Kidney (tissue), 14 donors: ENCODE measurements around the gene ZCWPW1. TPM values are rescaled to one million over a fixed set of nuclear protein-coding genes. Genes with fewer than 3 reads are reported as not detected.

Experiments
- DNase-seq, 5 donors: peaks; one replicate each; pipeline ENCODE4 v3.0.0-alpha.2; 2013 to 2020
- FAIRE-seq: peaks from 2 replicates; lab custom pipeline; 2012; peaks lifted over from hg19 to GRCh38; lab: Jason Lieb, UNC
- H3K27ac ChIP-seq, 2 donors: one replicate each; pipeline ENCODE4 v1.7.0; 2013; ENCODE audit warnings: low read depth in 2 of 2, low read length in 2 of 2, inconsistent platforms in 1 of 2
- H3K27me3 ChIP-seq: one replicate; pipeline ENCODE4 v1.7.1; 2013; ENCODE audit warnings: low read length, inconsistent platforms; ENCODE audit not compliant: control insufficient read depth, insufficient read depth
- H3K36me3 ChIP-seq, 3 donors: one replicate each; pipeline versions ENCODE4 v1.7.0 to v1.7.1; 2013; ENCODE audit warnings: low read length in 3 of 3, control low read depth in 1 of 3, inconsistent platforms in 1 of 3; ENCODE audit not compliant: insufficient read depth in 3 of 3, control insufficient read depth in 2 of 3
- H3K4me1 ChIP-seq, 3 donors: one replicate each; pipeline versions ENCODE4 v1.7.0 to v1.7.1; 2013; ENCODE audit warnings: low read length in 3 of 3, inconsistent platforms in 1 of 3, low read depth in 1 of 3; ENCODE audit not compliant: control insufficient read depth in 2 of 3, insufficient read depth in 2 of 3
- H3K4me3 ChIP-seq, 3 donors: one replicate each; pipeline versions ENCODE4 v1.7.0 to v1.8.1; 2013; ENCODE audit warnings: low read length in 3 of 3, control low read depth in 1 of 3, inconsistent platforms in 1 of 3
- H3K9ac ChIP-seq, 3 donors: one replicate each; pipeline versions ENCODE4 v1.7.0 to v1.7.1; 2013; ENCODE audit warnings: low read length in 3 of 3, control low read depth in 1 of 3, inconsistent platforms in 1 of 3
- H3K9me3 ChIP-seq, 3 donors: one replicate each; pipeline versions ENCODE4 v1.7.0 to v1.7.1; 2013; ENCODE audit warnings: low read length in 3 of 3, control low read depth in 1 of 3, inconsistent platforms in 1 of 3; ENCODE audit not compliant: control insufficient read depth in 2 of 3, insufficient read depth in 1 of 3
- intact Hi-C: fragments of 100-400 bp; cut with DNase I; formaldehyde crosslinking; loops from one replicate; pipeline ENCODE4 v1.11.1; 2022
- polyA plus RNA-seq: library from polyadenylated mRNA; stranded (reverse); fragments of 350-450 nt; fragmentation: Illumina TruSeq; extraction: RNeasy Lipid Tissue Mini Kit (QIAGEN cat#74804); gene quantifications from one replicate; pipeline ENCODE4 v1.2.3, GENCODE V29; 2014; ENCODE audit warnings: low read depth, low replicate concordance; ENCODE audit not compliant: insufficient read depth
- total RNA-seq: library from RNA; stranded (reverse); fragmentation: NEBNext Ultra II Directional; extraction: Animal tissue kit (Norgen Biotek cat#: 25700); gene quantifications from one replicate; pipeline ENCODE4 v1.2.1, GENCODE V29; 2021
- TF ChIP-seq, protein P1 (sequence below): IDR thresholded peaks from 3 replicates; pipeline ENCODE4 v1.5.1; 2012; ENCODE audit warnings: mild to moderate bottlenecking, moderate library complexity, borderline replicate concordance; ENCODE audit not compliant: insufficient read depth; ENCODE audit errors: extremely low read depth
- donor health status: control.
- donor health status: control.
- donor health status: control.
- donor health status: control.
- donor health status: control.
- donor health status: DM: yes; HTN: yes; CAD: no.
- donor health status: Normal renal cell carcinoma (clear cell type).

ZCWPW1 gene
- total and polyA plus RNA-seq, 2 donors from 2014 or later: 3.0 to 7.9 TPM

DNA sequence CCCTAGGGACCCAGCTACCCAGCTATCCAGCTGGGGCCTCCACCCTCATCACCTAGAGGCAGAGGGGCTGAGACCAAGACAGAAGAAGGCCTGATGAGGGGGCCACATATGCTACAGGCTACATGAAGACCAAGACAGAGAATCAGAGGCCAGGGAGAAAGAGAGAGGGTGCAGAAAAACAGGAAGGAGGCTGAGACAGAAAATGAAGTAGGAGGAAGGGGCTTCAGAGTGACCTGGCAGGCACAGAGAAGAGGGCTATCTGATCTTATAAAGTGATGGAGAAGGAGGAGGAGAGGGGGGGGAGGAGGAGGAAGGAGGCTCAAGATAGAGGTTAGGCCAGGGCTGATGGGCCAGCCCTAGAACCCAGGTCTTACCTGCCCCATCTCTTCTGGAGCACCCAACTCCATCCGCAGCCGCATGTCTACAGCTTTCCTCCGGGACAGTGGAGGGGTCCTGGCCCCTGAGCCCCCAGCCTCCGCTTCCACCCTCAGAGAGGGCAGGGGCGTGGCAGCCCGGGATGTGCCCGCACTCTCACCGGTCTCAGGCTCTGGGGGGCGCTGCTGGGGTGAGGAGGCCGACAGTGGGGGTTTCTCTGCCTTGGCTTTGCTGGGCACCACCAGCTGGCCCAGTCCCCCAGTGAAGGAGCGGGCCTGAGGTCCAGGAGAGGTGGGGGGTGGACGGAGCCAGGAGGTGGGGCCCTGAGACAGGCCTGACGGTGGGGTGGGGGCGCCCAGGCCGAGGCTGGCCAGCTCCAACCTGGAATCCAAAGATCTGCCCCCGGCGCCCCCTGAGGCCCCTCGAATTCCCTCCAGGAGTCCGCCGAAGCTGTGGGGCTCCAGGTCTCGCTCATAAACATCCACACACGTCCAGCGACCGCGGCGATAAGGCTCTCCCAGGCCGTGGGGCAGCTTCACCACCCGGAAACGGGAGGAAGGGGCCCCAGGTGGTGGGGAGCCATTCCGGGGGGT, 48.7 kb upstream of the ZCWPW1 start:
- intact Hi-C loops: no loop called here
- no peaks in the 10 kb centered on the region for H3K27me3 ChIP-seq
- DNase-seq (peak in 3 of 5 donors; percentile 46 to 86 (median 73)), FAIRE-seq (no peak)
- peak overlapping the region in 2 of 3 donors; percentile 38 to 88 for H3K4me3 ChIP-seq
- H3K36me3 ChIP-seq: peaks cover 0 to 9% (median 2%) of the 10 kb centered on the region in 3 donors
- no peaks in the 10 kb centered on the region for H3K9me3 ChIP-seq
- TF ChIP-seq, protein P1, sequence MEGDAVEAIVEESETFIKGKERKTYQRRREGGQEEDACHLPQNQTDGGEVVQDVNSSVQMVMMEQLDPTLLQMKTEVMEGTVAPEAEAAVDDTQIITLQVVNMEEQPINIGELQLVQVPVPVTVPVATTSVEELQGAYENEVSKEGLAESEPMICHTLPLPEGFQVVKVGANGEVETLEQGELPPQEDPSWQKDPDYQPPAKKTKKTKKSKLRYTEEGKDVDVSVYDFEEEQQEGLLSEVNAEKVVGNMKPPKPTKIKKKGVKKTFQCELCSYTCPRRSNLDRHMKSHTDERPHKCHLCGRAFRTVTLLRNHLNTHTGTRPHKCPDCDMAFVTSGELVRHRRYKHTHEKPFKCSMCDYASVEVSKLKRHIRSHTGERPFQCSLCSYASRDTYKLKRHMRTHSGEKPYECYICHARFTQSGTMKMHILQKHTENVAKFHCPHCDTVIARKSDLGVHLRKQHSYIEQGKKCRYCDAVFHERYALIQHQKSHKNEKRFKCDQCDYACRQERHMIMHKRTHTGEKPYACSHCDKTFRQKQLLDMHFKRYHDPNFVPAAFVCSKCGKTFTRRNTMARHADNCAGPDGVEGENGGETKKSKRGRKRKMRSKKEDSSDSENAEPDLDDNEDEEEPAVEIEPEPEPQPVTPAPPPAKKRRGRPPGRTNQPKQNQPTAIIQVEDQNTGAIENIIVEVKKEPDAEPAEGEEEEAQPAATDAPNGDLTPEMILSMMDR: no peak
- H3K4me1 ChIP-seq: peaks cover 2 to 25% (median 20%) of the 10 kb centered on the region in 3 donors
- H3K27ac ChIP-seq: peak overlapping the region; percentile 72 to 89
- H3K9ac ChIP-seq: peak overlapping the region in 2 of 3 donors; percentile 55 to 71

DNA sequence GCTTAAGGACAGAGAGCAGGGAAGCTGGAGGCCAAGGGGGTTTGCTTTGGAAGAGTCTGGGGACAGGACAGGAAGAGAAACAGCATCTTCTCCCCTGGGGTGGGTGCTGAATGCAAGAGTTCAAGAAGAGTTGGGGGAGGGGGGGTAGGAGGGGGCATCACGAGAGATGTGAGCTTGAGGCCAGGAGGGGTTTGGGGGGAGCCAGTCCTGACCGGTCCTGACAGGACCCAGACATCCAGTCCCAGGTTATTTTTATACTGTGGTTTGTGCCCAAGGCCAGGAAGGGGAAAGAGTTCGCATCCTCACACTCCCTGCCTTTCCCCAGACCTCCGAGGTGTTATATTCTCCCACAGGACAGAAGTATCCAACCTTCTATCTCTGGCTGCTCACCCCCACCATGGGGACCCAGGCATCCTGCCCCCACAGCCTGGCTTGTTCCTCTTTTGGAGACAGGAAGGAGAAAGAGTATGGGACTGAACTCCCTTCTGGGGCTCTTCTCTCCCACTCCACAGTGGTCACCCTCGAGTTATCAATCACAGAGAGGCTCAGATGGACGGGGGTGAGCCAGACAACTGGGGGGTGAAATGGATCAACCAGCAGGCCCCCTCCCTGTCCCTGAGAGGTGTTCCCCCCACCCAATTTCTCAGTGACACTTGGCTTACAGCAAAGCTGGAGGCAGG, 47.7 kb upstream of the ZCWPW1 start:
- FAIRE-seq (no peak), DNase-seq (no peak)
- peak overlapping the region in 1 of 3 donors; percentile 71 for H3K9ac ChIP-seq
- H3K4me3 ChIP-seq: peak overlapping the region in 2 of 3 donors; percentile 26 to 88
- H3K4me1 ChIP-seq: peaks cover 2 to 28% (median 20%) of the 10 kb centered on the region in 3 donors
- H3K27me3 ChIP-seq: no peaks in the 10 kb centered on the region
- TF ChIP-seq, protein P1: no peak
- H3K9me3 ChIP-seq: no peaks in the 10 kb centered on the region
- H3K27ac ChIP-seq: peak overlapping the region in 1 of 2 donors; percentile 65
- peaks cover 0 to 9% (median 2%) of the 10 kb centered on the region in 3 donors for H3K36me3 ChIP-seq
- intact Hi-C loops: no loop called here

DNA sequence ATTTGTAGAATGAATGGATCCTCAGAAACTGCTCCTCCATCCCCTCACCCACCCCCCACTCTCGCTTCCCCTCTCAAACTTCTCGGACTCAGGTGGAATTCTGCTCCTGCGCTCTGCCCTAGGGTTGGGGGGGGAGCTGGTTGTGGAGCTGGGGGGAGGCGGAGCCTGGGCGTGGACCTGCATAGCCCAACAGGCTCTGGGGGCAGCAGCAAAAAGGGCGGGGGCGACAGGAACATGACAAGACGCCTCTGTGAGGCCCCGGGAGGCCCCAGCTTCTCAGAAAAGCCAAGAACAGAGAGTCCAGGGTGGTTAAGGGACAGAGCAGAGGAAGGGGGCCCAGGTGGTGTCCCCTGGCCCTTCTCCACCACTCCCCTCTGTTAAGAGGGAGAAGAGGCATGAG, 47.0 kb upstream of the ZCWPW1 start:
- Histone ChIP-seq H3K27me3 (no peaks in the 10 kb centered on the region), H3K9ac (peak overlapping the region in 1 of 3 donors; percentile 55), H3K4me1 (peaks cover 2 to 28% (median 20%) of the 10 kb centered on the region in 3 donors), H3K4me3 (peak overlapping the region in 1 of 3 donors; percentile 88), H3K9me3 (no peaks in the 10 kb centered on the region), H3K36me3 (peaks cover 0 to 9% (median 2%) of the 10 kb centered on the region in 3 donors), H3K27ac (peak overlapping the region; percentile 51 to 65)
- intact Hi-C loops: no loop called here
- DNase-seq (peak in 1 of 5 donors; percentile 78), FAIRE-seq (no peak)
- TF ChIP-seq, protein P1: no peak
